Thyroid gland (tissue), 4 donors: ENCODE measurements around the gene MPIG6B.

Experiments used
- POLR2A ChIP-seq, 2 donors: fragments of 450-650 bp; IDR thresholded peaks; one replicate each; pipeline ENCODE4 v1.6.1; 2017; ENCODE audit warnings: antibody characterized with exemption in 2 of 2, mild to moderate bottlenecking in 2 of 2, moderate library complexity in 1 of 2
- TF ChIP-seq, protein P1 (sequence below), 6 experiments: fragments of 200-600 bp in 3 of 6; fragments of 450-650 bp in 3 of 6; sonication (generic) in 3 of 6; IDR thresholded peaks; one replicate each; pipeline ENCODE4 v1.5.1; 2016 to 2019; ENCODE audit warnings: antibody characterized with exemption in 6 of 6, mild to moderate bottlenecking in 2 of 6, inconsistent platforms in 1 of 6, moderate library complexity in 1 of 6

DNA sequence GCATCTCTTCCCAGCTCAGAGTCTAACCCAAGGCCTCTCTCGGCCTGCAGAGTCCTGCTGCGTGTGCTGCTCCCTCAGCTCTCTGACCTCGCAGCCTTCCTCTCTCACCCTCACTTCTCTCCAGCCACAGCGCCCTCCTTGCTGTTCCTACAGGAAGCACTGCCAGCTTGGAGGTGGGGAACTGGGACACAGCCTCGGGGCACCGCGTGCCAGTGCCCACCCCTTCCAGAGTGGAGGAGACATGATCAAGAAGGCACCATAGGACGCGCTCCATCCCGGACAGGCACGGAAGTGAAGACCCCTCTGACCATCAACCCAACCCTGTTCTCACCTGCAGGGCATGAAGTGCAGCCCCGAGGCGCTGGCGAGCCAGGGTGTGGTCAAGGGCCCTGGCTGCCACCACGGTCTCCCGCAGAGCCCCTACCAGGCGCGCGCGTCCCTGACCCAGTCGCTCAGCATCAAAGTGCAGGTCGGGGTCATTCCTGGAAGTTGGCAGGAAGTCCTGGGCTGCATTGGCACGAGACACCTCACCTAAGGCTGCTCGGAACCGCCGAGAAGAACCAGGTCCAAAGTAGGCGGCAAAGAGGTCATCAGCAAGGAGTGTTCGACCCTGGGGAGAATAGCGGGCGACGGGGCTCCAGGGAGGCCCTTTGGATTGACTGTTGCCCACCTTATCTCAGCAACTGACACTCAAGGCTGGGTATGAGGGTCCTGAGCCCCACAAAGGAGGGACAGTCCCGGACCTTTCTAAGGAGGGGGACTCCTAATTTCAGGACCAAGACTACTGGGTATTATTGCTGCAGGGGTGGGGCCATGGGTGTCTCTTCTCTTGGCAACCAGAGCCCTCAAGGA, 52.7 kb downstream of the MPIG6B start:
- TF ChIP-seq, protein P1, sequence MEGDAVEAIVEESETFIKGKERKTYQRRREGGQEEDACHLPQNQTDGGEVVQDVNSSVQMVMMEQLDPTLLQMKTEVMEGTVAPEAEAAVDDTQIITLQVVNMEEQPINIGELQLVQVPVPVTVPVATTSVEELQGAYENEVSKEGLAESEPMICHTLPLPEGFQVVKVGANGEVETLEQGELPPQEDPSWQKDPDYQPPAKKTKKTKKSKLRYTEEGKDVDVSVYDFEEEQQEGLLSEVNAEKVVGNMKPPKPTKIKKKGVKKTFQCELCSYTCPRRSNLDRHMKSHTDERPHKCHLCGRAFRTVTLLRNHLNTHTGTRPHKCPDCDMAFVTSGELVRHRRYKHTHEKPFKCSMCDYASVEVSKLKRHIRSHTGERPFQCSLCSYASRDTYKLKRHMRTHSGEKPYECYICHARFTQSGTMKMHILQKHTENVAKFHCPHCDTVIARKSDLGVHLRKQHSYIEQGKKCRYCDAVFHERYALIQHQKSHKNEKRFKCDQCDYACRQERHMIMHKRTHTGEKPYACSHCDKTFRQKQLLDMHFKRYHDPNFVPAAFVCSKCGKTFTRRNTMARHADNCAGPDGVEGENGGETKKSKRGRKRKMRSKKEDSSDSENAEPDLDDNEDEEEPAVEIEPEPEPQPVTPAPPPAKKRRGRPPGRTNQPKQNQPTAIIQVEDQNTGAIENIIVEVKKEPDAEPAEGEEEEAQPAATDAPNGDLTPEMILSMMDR (IDR thresholded peaks at IDR 0.05) = no peak
- no peak for TF ChIP-seq POLR2A (IDR thresholded peaks at IDR 0.05)
